Activated naive CD4-positive, alpha-beta T cell treated with anti-CD3 and anti-CD28 coated beads for 36 hours (primary cell): Measurements from ENCODE around the gene DCAF7. TPM values are rescaled to one million over a fixed set of nuclear protein-coding genes. Genes with fewer than 3 reads are reported as not detected.

ENCODE experiments used
- CTCF ChIA-PET: fragments of 350-600 bp; sonication (Branson Sonifier 250); formaldehyde crosslinking; loops from one replicate; lab custom pipeline; 2021; ENCODE audit warnings: antibody characterized with exemption; lab: Charles Lee
- DNase-seq: peaks from one replicate; pipeline ENCODE4 v3.0.0-alpha.2; 2020
- H3K27ac Mint-ChIP-seq: one replicate; pipeline ENCODE4 v1.8.0; 2021; ENCODE audit warnings: mild to moderate bottlenecking, mixed read lengths
- H3K27me3 Mint-ChIP-seq: one replicate; pipeline ENCODE4 v1.8.0; 2021; ENCODE audit warnings: low read depth, mixed read lengths
- H3K36me3 Mint-ChIP-seq: one replicate; pipeline ENCODE4 v1.8.0; 2021; ENCODE audit warnings: low read depth, mixed read lengths
- H3K4me1 Mint-ChIP-seq: one replicate; pipeline ENCODE4 v1.8.0; 2021; ENCODE audit warnings: low read depth, mixed read lengths
- H3K4me3 Mint-ChIP-seq: one replicate; pipeline ENCODE4 v1.8.0; 2021; ENCODE audit warnings: mild to moderate bottlenecking, moderate library complexity, mixed read lengths
- H3K9me3 Mint-ChIP-seq: one replicate; pipeline ENCODE4 v1.8.0; 2021; ENCODE audit warnings: mixed read lengths
- intact Hi-C: fragments of 100-400 bp; cut with micrococcal nuclease; formaldehyde crosslinking; loops from one replicate; pipeline ENCODE4 v1.15.1; 2023
- total RNA-seq, 2 experiments: library from RNA; stranded (reverse); gene quantifications; one replicate each; pipeline ENCODE4 v1.2.3, GENCODE V29; 2021

DCAF7 gene, protein sequence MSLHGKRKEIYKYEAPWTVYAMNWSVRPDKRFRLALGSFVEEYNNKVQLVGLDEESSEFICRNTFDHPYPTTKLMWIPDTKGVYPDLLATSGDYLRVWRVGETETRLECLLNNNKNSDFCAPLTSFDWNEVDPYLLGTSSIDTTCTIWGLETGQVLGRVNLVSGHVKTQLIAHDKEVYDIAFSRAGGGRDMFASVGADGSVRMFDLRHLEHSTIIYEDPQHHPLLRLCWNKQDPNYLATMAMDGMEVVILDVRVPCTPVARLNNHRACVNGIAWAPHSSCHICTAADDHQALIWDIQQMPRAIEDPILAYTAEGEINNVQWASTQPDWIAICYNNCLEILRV
- 100 to 1,000 TPM; 102 to 103 TPM for total RNA-seq

- Mint-ChIP-seq H3K27ac (peak within 1 kb of the TSS; percentile 94), H3K9me3 (no peaks in the 10 kb centered on the region), H3K27me3 (no peaks in the 10 kb centered on the region), H3K4me1 (peaks cover 33% of the 10 kb centered on the region), H3K36me3 (peaks cover 12% of the 10 kb centered on the region), H3K4me3 (peak within 1 kb of the TSS; percentile 82)
- intact Hi-C loops: loop anchor here (1.0 to 2.0 kb wide), 8 partner anchors 50 to 293 kb away; partner anchors contain the start of genes CYB561, FTSJ3, MAP3K3 and PSMC5
- CTCF ChIA-PET: interaction anchor here (0.6 to 0.9 kb wide), 3 partner anchors 60 to 122 kb away, joined by 3 to 7 read pairs (median 3); no protein-coding TSS in a partner anchor
- DNase-seq: peak; percentile 100
Observed at GRCh38 chr17:63549946-63550816, at the start of gene DCAF7. Gene DCAF7, plus strand, starts transcription at chr17:63550477. Its CDS starts 201 bp downstream, at chr17:63550678.

DNA sequence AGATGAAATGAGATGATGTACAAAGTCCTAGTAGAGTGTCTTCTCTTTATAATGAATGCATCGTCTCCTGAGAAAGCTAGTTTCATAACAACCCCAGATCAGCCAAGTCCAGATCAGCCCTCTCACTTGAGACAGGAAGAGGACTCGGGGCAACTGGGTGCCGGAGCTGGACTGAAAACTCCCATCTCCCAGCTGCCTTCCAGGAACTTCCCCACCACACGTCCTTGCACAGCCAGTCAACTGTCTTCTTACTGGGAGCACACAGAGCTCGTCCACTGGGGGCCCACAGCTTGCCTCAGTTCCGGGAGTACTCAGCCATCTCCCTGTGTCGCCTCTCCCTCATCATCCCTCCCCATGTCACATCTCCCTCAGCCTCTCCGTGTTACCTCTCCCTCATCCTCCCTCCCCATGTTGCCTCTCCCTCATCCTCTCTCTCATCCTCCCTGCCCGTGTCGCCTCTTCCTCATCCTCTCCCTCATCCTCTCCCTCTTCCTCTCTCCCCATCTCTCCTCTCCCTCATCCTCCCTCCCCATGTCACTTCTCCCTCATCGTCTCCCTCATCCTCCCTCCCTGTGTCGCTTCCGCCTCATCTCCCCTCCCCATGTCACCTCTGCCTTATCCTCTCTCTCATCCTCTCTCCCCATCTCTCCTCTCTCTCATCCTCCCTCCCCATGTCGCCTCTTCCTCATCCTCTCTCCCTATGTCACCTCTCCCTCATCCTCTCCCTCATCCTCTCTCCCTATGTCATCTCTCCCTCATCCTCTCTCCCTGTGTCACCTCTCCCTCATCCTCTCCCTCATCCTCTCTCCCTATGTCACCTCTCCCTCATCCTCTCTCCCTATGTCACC is 49.5 kb upstream of the DCAF7 start:
- CTCF ChIA-PET: no interaction called here
- intact Hi-C loops: no loop called here

DNA sequence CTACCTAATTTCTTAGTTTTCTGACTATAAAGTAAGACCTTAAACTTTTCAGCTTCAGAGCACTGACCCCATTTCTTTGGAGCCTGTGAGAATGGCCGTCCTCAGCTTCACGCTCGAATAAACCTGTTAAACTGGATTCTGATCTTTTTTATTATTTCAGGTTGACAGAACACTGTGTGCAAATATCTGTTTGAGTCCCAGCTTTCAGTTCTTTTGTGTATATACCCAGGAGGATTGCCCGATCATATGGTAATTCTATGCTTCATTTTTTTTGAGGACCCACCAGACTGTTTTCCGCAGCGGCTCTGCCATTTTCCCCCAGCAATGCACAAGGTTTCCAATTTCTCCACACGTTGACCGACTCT is 47.0 kb upstream of the DCAF7 start:
- peaks cover 7% of the 10 kb centered on the region for H3K9me3 Mint-ChIP-seq
- DNase-seq: no peak
- H3K27me3 Mint-ChIP-seq: peaks cover 22% of the 10 kb centered on the region
- no peaks in the 10 kb centered on the region for H3K4me1 Mint-ChIP-seq
- intact Hi-C loops: no loop called here
- H3K4me3 Mint-ChIP-seq: no peak overlapping the region
- no peak overlapping the region for H3K27ac Mint-ChIP-seq
- H3K36me3 Mint-ChIP-seq: no peaks in the 10 kb centered on the region
- CTCF ChIA-PET: no interaction called here

More for the DNA sequence above, 49.5 kb upstream of the DCAF7 start:
- Mint-ChIP-seq H3K27me3 (peaks cover 17% of the 10 kb centered on the region), H3K36me3 (no peaks in the 10 kb centered on the region), H3K9me3 (peaks cover 6% of the 10 kb centered on the region), H3K4me3 (no peak overlapping the region), H3K27ac (no peak overlapping the region), H3K4me1 (no peaks in the 10 kb centered on the region)
- DNase-seq: no peak

DNA sequence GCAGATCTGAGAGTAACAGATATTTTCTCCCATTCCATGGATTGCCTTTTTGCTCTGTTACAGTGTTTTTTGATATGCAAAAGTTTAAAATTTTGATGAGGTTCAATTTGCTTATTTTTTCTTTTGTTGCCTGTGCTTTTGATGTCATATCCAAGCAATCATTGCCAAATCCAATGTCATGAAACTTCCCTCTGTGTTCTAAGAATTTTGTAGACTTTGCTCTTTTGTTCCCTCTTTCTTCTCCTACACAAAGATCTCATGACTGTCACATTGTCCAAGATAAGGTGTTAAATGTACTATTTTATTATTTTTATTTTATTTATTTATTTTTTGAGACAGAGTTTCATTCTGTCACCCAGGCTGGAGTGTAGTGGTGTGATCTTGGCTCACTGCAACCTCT is 46.0 kb upstream of the DCAF7 start:
- H3K27ac Mint-ChIP-seq: no peak overlapping the region
- H3K9me3 Mint-ChIP-seq: peaks cover 7% of the 10 kb centered on the region
- CTCF ChIA-PET: no interaction called here
- H3K27me3 Mint-ChIP-seq: peaks cover 22% of the 10 kb centered on the region
- intact Hi-C loops: no loop called here
- no peak for DNase-seq
- H3K36me3 Mint-ChIP-seq: no peaks in the 10 kb centered on the region
- H3K4me3 Mint-ChIP-seq: no peak overlapping the region
- no peaks in the 10 kb centered on the region for H3K4me1 Mint-ChIP-seq

DNA sequence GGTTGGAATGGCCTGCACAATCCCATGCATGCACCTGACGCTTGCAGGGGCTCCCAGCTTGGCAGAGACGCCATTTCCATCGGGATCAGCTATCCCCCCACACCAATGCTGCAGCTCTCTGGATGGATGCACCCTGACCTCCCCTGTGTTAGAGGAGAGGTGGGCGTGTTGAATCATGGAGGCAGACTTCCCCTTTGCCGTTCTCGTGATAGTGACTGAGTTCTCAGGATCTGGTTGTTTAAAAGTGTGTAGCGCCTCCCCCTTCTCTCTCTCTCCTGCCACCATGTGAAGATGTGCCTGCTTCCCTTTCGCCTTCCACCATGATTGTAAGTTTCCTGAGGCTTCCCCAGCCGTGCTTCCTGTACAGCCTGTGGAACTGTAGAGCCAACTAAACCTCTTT is 44.9 kb upstream of the DCAF7 start:
- H3K27me3 Mint-ChIP-seq: peaks cover 22% of the 10 kb centered on the region
- CTCF ChIA-PET: interaction anchor here (0.6 kb wide), 1 partner anchor 53 kb away, joined by 3 read pairs; no protein-coding TSS in a partner anchor
- intact Hi-C loops: no loop called here

GRCh38 chr17:63506627-63507026 is 43.6 kb upstream of the DCAF7 start:
- intact Hi-C loops: no loop called here
- CTCF ChIA-PET: no interaction called here
- Mint-ChIP-seq H3K9me3 (peaks cover 7% of the 10 kb centered on the region), H3K4me3 (no peak overlapping the region), H3K27ac (no peak overlapping the region), H3K27me3 (peaks cover 17% of the 10 kb centered on the region), H3K4me1 (no peaks in the 10 kb centered on the region), H3K36me3 (no peaks in the 10 kb centered on the region)
- no peak for DNase-seq

More for the DNA sequence above, 44.9 kb upstream of the DCAF7 start:
- Mint-ChIP-seq H3K27ac (no peak overlapping the region), H3K4me1 (no peaks in the 10 kb centered on the region), H3K36me3 (no peaks in the 10 kb centered on the region), H3K9me3 (peaks cover 7% of the 10 kb centered on the region), H3K4me3 (no peak overlapping the region)
- DNase-seq: no peak

GRCh38 chr17:63511331-63511730 is 38.9 kb upstream of the DCAF7 start:
- no peaks in the 10 kb centered on the region for H3K9me3 Mint-ChIP-seq
- H3K4me1 Mint-ChIP-seq: no peaks in the 10 kb centered on the region
- intact Hi-C loops: no loop called here
- H3K36me3 Mint-ChIP-seq: no peaks in the 10 kb centered on the region
- no peak overlapping the region for H3K27ac Mint-ChIP-seq
- no peak overlapping the region for H3K4me3 Mint-ChIP-seq
- peaks cover 7% of the 10 kb centered on the region for H3K27me3 Mint-ChIP-seq
- DNase-seq: no peak
- CTCF ChIA-PET: interaction anchor here (0.6 kb wide), 2 partner anchors 50 to 687 kb away, joined by 3 read pairs; no protein-coding TSS in a partner anchor

DNA sequence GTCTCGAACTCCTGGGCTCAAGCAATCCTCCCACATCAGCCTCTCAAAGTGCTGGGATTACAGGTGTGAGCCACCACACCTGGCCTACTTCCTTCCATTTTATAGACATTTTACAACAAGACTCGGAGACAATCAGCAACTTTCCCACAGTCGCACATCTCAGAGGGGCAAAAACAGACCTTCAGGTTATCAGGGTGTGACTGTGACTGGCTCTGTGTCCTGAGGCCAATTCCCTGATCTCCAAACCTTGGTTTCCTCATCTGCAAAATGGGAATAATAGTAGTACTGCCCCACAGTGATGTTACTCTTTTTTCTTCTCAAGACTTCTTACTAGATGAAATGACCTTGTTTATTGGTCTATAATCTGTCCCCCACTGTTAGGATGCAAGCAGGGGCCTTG is 37.9 kb upstream of the DCAF7 start:
- intact Hi-C loops: no loop called here
- H3K4me3 Mint-ChIP-seq: no peak overlapping the region
- no peaks in the 10 kb centered on the region for H3K36me3 Mint-ChIP-seq
- peaks cover 5% of the 10 kb centered on the region for H3K27me3 Mint-ChIP-seq
- peaks cover 3% of the 10 kb centered on the region for H3K4me1 Mint-ChIP-seq
- no peak for DNase-seq
- H3K9me3 Mint-ChIP-seq: no peaks in the 10 kb centered on the region
- no peak overlapping the region for H3K27ac Mint-ChIP-seq
- CTCF ChIA-PET: interaction anchor here (0.6 kb wide), 1 partner anchor 449 kb away, joined by 3 read pairs; no protein-coding TSS in a partner anchor

DNA sequence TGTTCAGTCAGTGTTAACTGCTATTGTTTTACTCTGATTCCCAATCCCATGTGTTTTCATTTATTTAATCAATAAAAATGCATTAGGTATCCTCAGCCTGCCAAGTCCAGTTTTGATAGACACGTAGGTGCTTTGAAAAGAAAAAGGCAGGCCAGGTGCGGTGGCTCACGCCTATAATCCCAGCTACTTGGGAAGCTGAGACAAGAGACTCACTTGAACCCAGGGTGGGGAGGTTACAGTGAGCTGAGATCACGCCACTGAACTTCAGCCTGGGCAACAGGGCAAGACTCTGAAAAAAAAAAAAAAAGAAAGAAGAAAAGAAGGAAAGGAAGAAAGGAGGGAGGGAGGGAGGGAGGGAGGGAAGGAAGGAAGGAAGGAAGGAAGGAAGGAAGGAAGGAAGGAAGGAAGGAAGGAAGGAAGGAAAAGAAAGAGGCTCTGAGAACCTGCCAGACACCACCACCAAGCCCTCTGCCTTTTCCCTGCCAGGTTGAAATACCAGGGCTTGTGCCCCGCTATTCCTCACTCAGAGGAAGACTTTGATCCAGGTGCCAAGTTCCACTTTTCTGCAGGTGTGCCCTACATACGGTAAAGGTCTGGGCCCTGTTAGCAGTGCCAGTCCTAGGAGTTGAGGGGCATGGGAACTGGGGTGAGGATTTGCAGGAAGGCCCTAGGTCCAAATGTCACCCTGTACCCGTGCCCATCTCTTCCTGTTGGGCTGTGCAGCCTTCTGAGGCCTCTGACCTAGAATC is 37.2 kb upstream of the DCAF7 start:
- Mint-ChIP-seq H3K9me3 (no peaks in the 10 kb centered on the region), H3K36me3 (no peaks in the 10 kb centered on the region), H3K4me3 (no peak overlapping the region), H3K27me3 (peaks cover 3% of the 10 kb centered on the region), H3K27ac (no peak overlapping the region), H3K4me1 (peaks cover 3% of the 10 kb centered on the region)
- CTCF ChIA-PET: no interaction called here
- intact Hi-C loops: no loop called here
- DNase-seq: no peak

- intact Hi-C loops: no loop called here
- DNase-seq: no peak
- no peak overlapping the region for H3K27ac Mint-ChIP-seq
- H3K27me3 Mint-ChIP-seq: peaks cover 3% of the 10 kb centered on the region
- H3K9me3 Mint-ChIP-seq: no peaks in the 10 kb centered on the region
- CTCF ChIA-PET: interaction anchor here (0.5 kb wide), 1 partner anchor 672 kb away, joined by 4 read pairs; no protein-coding TSS in a partner anchor
- no peaks in the 10 kb centered on the region for H3K36me3 Mint-ChIP-seq
- H3K4me1 Mint-ChIP-seq: peaks cover 3% of the 10 kb centered on the region
- no peak overlapping the region for H3K4me3 Mint-ChIP-seq
Observed at GRCh38 chr17:63514477-63514876, 35.8 kb upstream of the DCAF7 start.

GRCh38 chr17:63514974-63515373 is 35.3 kb upstream of the DCAF7 start:
- intact Hi-C loops: no loop called here
- Mint-ChIP-seq H3K27me3 (peaks cover 3% of the 10 kb centered on the region), H3K36me3 (no peaks in the 10 kb centered on the region), H3K4me3 (no peak overlapping the region), H3K27ac (no peak overlapping the region), H3K4me1 (peaks cover 3% of the 10 kb centered on the region), H3K9me3 (no peaks in the 10 kb centered on the region)
- DNase-seq: no peak
- CTCF ChIA-PET: no interaction called here
